OCI-LY1 (cell line): ENCODE data around the gene P3H4.

Source experiments
- CTCF ChIP-seq: fragments of 200-600 bp; sonication (generic), shearing (Covaris generic); IDR thresholded peaks from 2 replicates; pipeline ENCODE4 v1.5.1; 2017; ENCODE audit warnings: mild to moderate bottlenecking, antibody characterized with exemption, low read length, moderate library complexity, mixed read lengths
- EZH2 ChIP-seq: fragments of 200-600 bp; sonication (generic), shearing (Covaris generic); IDR thresholded peaks from 2 replicates; pipeline ENCODE4 v1.8.0; 2017; ENCODE audit warnings: borderline replicate concordance, mixed run types, mild to moderate bottlenecking, antibody characterized with exemption, low read length, moderate library complexity, mixed read lengths

GRCh38 chr17:41781404-41782110, 30.2 kb downstream of the P3H4 start:
- TF ChIP-seq CTCF (no peak), EZH2 (no peak)
